Kidney tubule cell (primary cell): Measurements from ENCODE around the gene TESMIN.
A peak's percentile ranks its signal among the peaks of the same experiment; 100 is the strongest.

Source experiments
- DNase-seq: peaks from one replicate; pipeline ENCODE4 v3.0.0-alpha.2; 2018; ENCODE audit warnings: low spot score

The TESMIN gene

GRCh38 chr11:68710409-68710808, 40.9 kb downstream of the TESMIN start:
- no peak for DNase-seq

GRCh38 chr11:68709062-68709461, 42.3 kb downstream of the TESMIN start:
- no peak for DNase-seq

- DNase-seq: no peak
Observed at GRCh38 chr11:68707527-68707926, 43.8 kb downstream of the TESMIN start.

- DNase-seq: no peak
Observed at GRCh38 chr11:68704887-68705286, 46.4 kb downstream of the TESMIN start.

- no peak for DNase-seq
Observed at GRCh38 chr11:68698993-68699392, 52.3 kb downstream of the TESMIN start.

- no peak for DNase-seq
Observed at GRCh38 chr11:68695531-68695930, 55.8 kb downstream of the TESMIN start.

GRCh38 chr11:68694431-68695297, 56.7 kb downstream of the TESMIN start:
- DNase-seq: no peak

- no peak for DNase-seq
Observed at GRCh38 chr11:68693484-68693882, 57.8 kb downstream of the TESMIN start.

GRCh38 chr11:68692871-68693483, 58.3 kb downstream of the TESMIN start:
- DNase-seq: no peak

- DNase-seq: no peak
Observed at GRCh38 chr11:68692115-68692514, 59.2 kb downstream of the TESMIN start.

DNA sequence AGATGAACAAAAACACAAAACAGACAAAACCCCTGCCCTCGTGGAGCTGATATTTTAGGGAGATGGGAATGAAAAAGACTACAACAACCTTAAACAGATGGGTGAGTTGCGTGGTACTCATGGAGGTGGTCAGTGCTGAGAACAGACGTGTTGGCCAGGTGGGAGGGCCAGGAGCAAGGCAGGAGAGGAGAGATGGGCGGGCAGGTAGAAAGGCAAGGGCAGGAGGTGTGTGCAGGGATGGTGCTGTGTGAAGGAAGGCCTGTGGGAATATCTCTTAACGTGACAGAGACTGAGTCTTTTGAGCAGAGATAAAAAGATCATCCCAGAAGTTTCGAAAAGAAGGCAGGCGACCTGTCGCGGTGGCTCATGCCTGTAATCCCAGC, 59.9 kb downstream of the TESMIN start:
- DNase-seq: no peak

GRCh38 chr11:68690671-68691401, 60.5 kb downstream of the TESMIN start:
- DNase-seq: no peak

GRCh38 chr11:68689737-68690625, 61.3 kb downstream of the TESMIN start:
- DNase-seq: no peak

DNA sequence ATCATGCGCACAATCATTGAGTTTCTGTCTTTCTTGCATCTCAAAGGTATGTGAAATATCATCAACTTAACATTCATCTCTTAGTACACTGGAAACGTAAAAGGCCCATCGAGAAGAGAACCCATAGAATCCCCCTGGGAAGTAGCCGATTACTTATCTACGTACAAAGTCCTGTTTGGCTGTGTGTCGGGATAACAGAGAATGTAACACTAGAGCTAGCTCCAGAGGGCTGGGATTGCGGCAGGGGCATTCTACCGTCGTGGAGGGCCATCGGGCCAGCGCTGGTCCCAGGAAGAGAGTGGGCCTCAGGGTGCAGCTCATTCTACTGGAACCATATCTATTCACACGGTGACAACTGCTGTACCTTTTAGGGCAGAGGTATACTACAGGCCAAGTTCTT, 62.4 kb downstream of the TESMIN start:
- DNase-seq: no peak

- no peak for DNase-seq
Observed at GRCh38 chr11:68687986-68688385, 63.3 kb downstream of the TESMIN start.

DNA sequence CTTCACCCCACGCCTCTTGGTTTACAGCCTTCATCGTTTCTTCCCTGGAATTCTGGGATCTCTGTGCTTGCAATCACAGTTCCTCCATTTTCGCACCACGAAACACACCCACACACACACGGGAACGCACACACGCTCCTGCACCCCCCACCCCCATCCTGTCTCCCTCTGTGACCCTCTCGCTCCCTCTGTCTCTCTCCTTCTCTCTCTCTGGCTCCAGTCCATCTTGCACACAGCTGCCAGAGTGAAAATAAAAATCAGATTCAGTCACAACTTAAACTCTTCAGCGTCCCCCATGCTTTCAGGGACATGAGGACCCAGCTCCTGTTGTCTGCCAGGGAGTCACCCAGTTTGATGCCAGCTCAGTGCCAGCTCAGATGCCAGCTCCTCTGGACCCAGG, 64.0 kb downstream of the TESMIN start:
- DNase-seq: no peak

DNA sequence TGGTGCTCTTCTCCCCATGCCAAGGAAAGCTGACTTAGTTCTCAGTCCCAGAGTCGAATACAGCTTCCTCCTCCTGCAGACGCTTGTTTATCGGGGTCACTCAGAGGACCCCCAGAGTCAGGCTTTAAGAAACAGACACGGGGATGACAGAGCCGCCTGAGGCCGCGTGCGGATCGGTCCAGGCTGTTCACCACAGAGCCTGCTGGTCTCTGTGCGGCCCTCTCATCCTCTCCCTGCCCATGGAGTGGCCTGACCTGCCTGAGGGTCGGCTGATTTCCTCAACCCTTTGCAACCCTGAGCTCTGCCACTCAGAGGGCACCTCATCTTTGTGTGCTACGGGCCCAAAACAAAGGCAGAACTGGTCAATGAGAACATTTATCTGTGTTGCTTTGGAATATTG, 64.8 kb downstream of the TESMIN start:
- DNase-seq: no peak

DNA sequence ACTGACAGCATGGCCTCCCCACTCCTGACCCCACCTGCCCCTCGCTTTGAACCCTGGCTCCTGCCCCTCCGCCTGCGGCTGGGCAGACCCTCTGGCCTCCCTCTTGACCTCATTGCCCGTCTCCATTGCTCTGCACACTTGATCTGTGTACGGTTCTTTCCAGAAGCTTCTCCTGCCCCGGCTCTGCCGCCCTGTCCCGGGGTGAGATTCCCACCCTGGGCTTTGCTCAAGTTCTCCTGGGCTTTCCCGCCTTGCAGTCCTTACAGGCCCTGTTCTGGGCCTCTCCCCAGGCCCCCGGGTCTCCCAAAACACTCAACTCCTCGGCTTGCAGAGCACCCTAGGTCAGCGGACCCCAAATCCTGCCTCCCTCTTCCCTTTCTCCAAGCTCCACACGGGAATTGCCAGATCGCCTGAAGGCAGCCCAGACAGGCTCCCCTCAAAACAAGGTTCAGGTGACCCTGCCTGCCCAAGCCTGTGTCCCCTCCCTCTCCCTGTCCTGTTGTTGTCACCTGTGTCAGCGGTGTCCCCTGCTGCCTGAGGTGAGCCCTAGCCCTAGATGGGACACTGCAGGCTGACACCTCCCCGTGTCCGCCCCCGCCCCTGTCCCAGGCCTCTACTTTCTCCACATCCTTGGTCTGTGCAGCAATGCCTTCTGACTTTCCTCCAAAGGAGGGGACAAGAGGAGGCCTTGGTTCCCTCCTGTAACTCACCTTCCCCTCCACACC, 65.5 kb downstream of the TESMIN start:
- no peak for DNase-seq

DNA sequence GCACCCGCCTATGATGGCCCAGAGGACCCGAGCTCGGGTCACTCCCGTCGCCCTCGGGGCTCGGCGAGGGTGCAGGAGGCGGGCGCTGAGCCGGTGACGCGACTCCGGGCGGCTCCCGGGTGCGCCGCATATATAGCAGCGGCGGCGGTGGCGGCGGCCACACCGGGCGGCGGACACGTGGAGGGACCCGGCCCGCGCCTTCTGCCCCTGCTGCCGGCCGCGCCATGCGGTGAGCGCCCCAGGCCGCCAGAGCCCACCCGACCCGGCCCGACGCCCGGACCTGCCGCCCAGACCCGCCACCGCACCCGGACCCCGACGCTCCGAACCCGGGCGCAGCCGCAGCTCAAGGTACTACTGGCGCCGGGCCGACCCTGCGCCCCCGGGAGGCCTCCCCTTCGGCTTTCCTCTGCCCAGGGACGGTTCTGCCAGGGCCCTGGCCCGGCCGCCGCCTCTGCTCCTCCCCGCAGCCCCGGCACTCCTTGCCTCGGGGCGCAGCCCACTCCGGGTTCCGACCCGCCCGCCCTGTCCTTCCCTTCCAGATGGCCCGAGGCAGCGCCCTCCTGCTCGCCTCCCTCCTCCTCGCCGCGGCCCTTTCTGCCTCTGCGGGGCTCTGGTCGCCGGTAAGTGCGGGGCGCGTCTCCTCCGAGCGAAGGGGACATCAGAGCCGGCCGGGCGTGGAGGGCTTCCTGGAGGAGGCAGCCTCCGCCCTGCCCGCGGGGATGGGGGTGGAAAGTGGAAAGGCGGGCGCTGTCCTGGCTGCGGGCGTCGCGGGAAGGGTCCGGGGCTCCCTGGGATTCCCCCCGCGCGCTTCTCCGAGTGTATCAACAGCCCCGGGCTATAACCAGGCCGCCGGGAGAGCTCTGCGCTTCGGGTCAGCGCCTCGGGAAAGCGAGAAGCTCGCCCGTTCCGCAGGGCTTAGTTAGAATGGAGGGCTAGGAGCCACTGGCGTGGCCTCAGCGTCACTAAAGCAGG, 66.6 kb downstream of the TESMIN start, which contains the start of gene GAL:
Gene GAL (plus strand): TSS at position 160 of the 972 bp plus-strand sequence. CDS start 380 bp downstream, at position 540.
- peak; percentile 31 for DNase-seq
